ENCODE measurements around the gene INO80E. TPM values are rescaled to one million over a fixed set of nuclear protein-coding genes. Genes with fewer than 3 reads are reported as not detected.

Gene INO80E
- total RNA-seq, 1 donor from 2014 or later: 93.6 TPM

DNA sequence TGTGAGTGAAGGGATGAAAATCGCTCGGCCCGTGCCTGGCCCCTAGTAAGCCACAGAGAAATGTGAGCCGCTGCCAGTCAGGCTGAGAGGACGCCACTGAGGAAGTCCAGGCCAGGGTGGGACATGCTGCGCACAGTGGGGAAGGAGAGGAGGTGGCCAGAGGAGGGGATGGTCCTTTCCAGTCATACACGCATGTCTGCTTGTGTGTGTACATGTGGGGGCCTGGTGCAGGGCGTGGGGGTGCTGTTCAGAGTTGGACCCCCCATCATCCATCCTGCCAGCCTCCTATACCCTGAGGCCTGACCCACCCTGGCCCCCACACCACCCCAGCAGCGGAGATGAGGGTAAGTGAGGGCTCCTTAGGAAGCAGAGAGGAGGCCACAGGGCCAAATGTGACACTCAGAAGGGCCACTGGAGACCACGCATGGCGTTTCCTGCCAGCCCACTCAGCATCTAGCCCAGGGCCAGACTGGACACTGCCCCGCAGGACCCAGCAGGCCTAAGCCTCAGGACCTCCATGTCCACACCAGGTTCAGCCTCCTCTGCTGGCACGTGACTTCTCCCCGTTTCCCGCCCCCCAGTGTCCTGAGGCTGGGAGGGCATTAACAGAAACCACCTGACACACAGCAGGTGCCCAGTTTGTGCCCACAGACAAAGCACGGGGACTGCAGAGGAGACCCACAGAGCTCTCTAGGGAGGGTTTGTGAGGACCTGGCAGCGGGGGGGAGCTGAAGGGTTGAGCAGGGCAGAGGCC, 7.8 kb downstream of the INO80E start:
- intact Hi-C loops (cut with micrococcal nuclease): loop anchor here (2.0 kb wide), 1 partner anchor 141 kb away; the partner anchor contains the start of gene CDIPT
- Mint-ChIP-seq H3K9me3 (no peaks in the 10 kb centered on the region), H3K27ac (no peak overlapping the region), H3K27me3 (no peaks in the 10 kb centered on the region), H3K36me3 (ENCODE audit: low read depth) (peaks cover 38% of the 10 kb centered on the region), H3K4me1 (peaks cover 5% of the 10 kb centered on the region), H3K4me3 (no peak overlapping the region)
- no peak for DNase-seq
- ChIA-PET POLR2A (interaction anchor here (0.6 to 2.2 kb wide), 8 partner anchors 7 to 1051 kb away, joined by 3 to 8 read pairs (median 4); partner anchors contain the start of genes INO80E and TMEM219), CTCF (interaction anchor here (1.0 to 1.6 kb wide), 4 partner anchors 39 to 303 kb away, joined by 3 to 5 read pairs (median 4); no protein-coding TSS in a partner anchor)
- TF ChIP-seq, protein P1, sequence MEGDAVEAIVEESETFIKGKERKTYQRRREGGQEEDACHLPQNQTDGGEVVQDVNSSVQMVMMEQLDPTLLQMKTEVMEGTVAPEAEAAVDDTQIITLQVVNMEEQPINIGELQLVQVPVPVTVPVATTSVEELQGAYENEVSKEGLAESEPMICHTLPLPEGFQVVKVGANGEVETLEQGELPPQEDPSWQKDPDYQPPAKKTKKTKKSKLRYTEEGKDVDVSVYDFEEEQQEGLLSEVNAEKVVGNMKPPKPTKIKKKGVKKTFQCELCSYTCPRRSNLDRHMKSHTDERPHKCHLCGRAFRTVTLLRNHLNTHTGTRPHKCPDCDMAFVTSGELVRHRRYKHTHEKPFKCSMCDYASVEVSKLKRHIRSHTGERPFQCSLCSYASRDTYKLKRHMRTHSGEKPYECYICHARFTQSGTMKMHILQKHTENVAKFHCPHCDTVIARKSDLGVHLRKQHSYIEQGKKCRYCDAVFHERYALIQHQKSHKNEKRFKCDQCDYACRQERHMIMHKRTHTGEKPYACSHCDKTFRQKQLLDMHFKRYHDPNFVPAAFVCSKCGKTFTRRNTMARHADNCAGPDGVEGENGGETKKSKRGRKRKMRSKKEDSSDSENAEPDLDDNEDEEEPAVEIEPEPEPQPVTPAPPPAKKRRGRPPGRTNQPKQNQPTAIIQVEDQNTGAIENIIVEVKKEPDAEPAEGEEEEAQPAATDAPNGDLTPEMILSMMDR (IDR thresholded peaks at IDR 0.05): no peak
- ATAC-seq (ENCODE audit: low read depth): no peak

GRCh38 chr16:30004424-30004776, 8.4 kb downstream of the INO80E start:
- Mint-ChIP-seq H3K27me3 (peaks cover 4% of the 10 kb centered on the region), H3K4me3 (no peak overlapping the region), H3K4me1 (peaks cover 5% of the 10 kb centered on the region), H3K27ac (no peak overlapping the region), H3K9me3 (no peaks in the 10 kb centered on the region), H3K36me3 (ENCODE audit: low read depth) (peaks cover 33% of the 10 kb centered on the region)
- ATAC-seq (ENCODE audit: low read depth) (no peak), DNase-seq (no peak)
- CTCF ChIA-PET: interaction anchor here (0.6 to 1.6 kb wide), 5 partner anchors 11 to 304 kb away, joined by 3 to 6 read pairs (median 5); no protein-coding TSS in a partner anchor
- POLR2A ChIA-PET: interaction anchor here (0.6 to 2.2 kb wide), 7 partner anchors 8 to 273 kb away, joined by 3 to 8 read pairs (median 4); partner anchors contain the start of genes CDIPT, INO80E and TMEM219
- intact Hi-C loops (cut with micrococcal nuclease): loop anchor here (2.0 kb wide), 1 partner anchor 142 kb away; the partner anchor contains the start of gene CDIPT
- TF ChIP-seq, protein P1 (IDR thresholded peaks at IDR 0.05): no peak

- intact Hi-C loops (cut with micrococcal nuclease): loop anchor here (1.0 to 2.0 kb wide), 3 partner anchors 142 to 312 kb away; partner anchors contain the start of gene CDIPT
Measured at GRCh38 chr16:30004811-30005242, 8.8 kb downstream of the INO80E start.

DNA sequence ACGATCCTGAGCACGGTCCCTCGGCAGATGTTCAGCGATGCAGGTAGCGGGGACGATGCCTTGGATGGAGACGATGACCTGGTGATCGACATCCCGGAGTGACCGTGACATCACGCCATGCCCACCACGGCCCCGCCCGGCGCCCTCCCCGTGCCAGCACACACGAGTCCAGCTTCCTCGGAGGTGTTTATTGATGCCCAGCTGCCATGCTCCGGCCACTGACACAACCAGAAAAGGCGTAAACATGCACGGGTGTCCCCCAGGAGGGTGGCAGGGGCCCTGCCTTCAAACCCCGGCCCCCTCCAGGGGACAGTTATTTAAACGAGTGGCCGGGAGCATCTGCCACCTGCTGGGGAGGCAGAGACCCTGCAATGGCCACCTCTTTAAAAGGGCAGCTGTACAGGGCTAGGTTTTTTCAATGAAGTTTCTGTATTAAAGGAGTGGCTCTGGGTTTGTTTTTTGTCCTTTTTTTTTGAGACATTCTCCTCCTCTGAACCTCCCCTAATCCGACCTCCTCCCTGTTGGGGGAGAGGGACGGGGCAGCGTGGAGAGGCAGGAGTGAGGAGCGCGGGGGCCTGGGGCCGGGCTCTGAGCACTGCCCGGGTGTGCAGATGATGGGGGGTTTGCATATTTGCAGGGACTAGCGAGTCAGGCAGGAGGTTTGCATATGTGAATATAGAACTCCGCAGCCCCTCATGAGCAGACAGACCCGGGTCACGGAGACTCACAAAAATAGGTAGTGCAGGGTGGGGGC, 9.5 kb downstream of the INO80E start:
- peaks cover 11% of the 10 kb centered on the region for H3K27me3 Mint-ChIP-seq
- intact Hi-C loops (cut with micrococcal nuclease): loop anchor here (1.0 to 2.0 kb wide), 3 partner anchors 143 to 312 kb away; partner anchors contain the start of gene CDIPT
- H3K9me3 Mint-ChIP-seq: no peaks in the 10 kb centered on the region
- peak; percentile 31 for DNase-seq
- ATAC-seq (ENCODE audit: low read depth): peak; percentile 81
- TF ChIP-seq, protein P1 (IDR thresholded peaks at IDR 0.05): peak; percentile 30
- H3K27ac Mint-ChIP-seq: no peak overlapping the region
- H3K4me3 Mint-ChIP-seq: no peak overlapping the region
- peaks cover 10% of the 10 kb centered on the region for H3K4me1 Mint-ChIP-seq
- ChIA-PET CTCF (interaction anchor here (0.8 to 1.3 kb wide), 4 partner anchors 30 to 314 kb away, joined by 3 to 6 read pairs (median 4); partner anchors contain the start of gene KCTD13), POLR2A (interaction anchor here (0.6 to 2.2 kb wide), 5 partner anchors 9 to 305 kb away, joined by 3 to 8 read pairs (median 3); partner anchors contain the start of genes INO80E, KCTD13 and PAGR1)
- H3K36me3 Mint-ChIP-seq (ENCODE audit: low read depth): peaks cover 25% of the 10 kb centered on the region

More at GRCh38 chr16:30004811-30005242, 8.8 kb downstream of the INO80E start:
- Mint-ChIP-seq H3K36me3 (ENCODE audit: low read depth) (peaks cover 29% of the 10 kb centered on the region), H3K27ac (no peak overlapping the region), H3K4me3 (no peak overlapping the region), H3K4me1 (peaks cover 5% of the 10 kb centered on the region), H3K9me3 (no peaks in the 10 kb centered on the region), H3K27me3 (peaks cover 5% of the 10 kb centered on the region)
- CTCF ChIA-PET: interaction anchor here (0.6 to 1.6 kb wide), 5 partner anchors 10 to 304 kb away, joined by 3 to 6 read pairs (median 5); no protein-coding TSS in a partner anchor
- DNase-seq (no peak), ATAC-seq (ENCODE audit: low read depth) (peak; percentile 33)
- TF ChIP-seq, protein P1 (IDR thresholded peaks at IDR 0.05): no peak
- POLR2A ChIA-PET: interaction anchor here (0.6 to 2.2 kb wide), 9 partner anchors 8 to 274 kb away, joined by 3 to 8 read pairs (median 3); partner anchors contain the start of genes CDIPT, INO80E, KCTD13 and PAGR1

Data from activated B cell treated with CpG ODN at 0.5 μM for 24 hours (primary cell).